ENCODE results near the gene INAFM1.

- TF ChIP-seq POLR2A (IDR thresholded peaks at IDR 0.05) (no peak), POLR2AphosphoS5 (IDR thresholded peaks at IDR 0.05) (peak in 1 of 3 donors; percentile 34)
These were observed 34.9 kb upstream of the INAFM1 start for GRCh38 chr19:47239610-47240296.

Measured in spleen (tissue), 3 donors.